HEK293 (cell line): ENCODE measurements around the gene THSD4.

Source experiments
- CTCF ChIA-PET: fragments of 350-600 bp; formaldehyde crosslinking; extraction: SDS; loops from one replicate; lab custom pipeline; 2021; ENCODE audit warnings: antibody characterized with exemption; lab: Yijun Ruan, JAX
- POLR2A ChIA-PET: fragments of 300-600 bp; formaldehyde crosslinking; extraction: SDS; loops from one replicate; lab custom pipeline; 2020; ENCODE audit warnings: antibody characterized with exemption, inconsistent platforms; lab: Yijun Ruan, JAX
- H3K27ac ChIP-seq: fragments of 200-500 bp; sonication (Bioruptor generic); 2 replicates; pipeline ENCODE4 v1.5.1; 2014; ENCODE audit warnings: low read depth, low read length, control low read depth, inconsistent platforms; ENCODE audit errors: extremely low read depth
- H3K36me3 ChIP-seq, 2 experiments: fragments of 200-500 bp in 1 of 2; sonication (Bioruptor generic) in 1 of 2; 1 replicate in 1 of 2; 2 replicates in 1 of 2; pipeline ENCODE4 v1.5.1; 2014 to 2017; ENCODE audit warnings: inconsistent platforms in 2 of 2, low read length in 2 of 2; ENCODE audit not compliant: control insufficient read depth in 2 of 2, insufficient read depth in 1 of 2
- H3K4me1 ChIP-seq: fragments of 200-500 bp; sonication (Bioruptor generic); 2 replicates; pipeline ENCODE4 v1.5.1; 2014; ENCODE audit warnings: mild to moderate bottlenecking, low read length, inconsistent platforms; ENCODE audit not compliant: control insufficient read depth, insufficient read depth
- H3K4me3 ChIP-seq: 2 replicates; pipeline ENCODE4 v1.5.1; 2011; ENCODE audit warnings: low read depth, mild to moderate bottlenecking, control low read depth, low read length, moderate library complexity
- H3K9me3 ChIP-seq: fragments of 200-500 bp; sonication (Bioruptor generic); 2 replicates; pipeline ENCODE4 v1.5.1; 2014; ENCODE audit warnings: low read depth, low read length, inconsistent platforms; ENCODE audit not compliant: control insufficient read depth, insufficient read depth
- HIC1 ChIP-seq: fragments of 450-650 bp; formaldehyde crosslinking; IDR thresholded peaks from 2 replicates; pipeline ENCODE4 v1.5.1; 2016; ENCODE audit warnings: missing biosample characterization, missing genetic modification characterization
- HOXD13 ChIP-seq: sonication (generic); formaldehyde crosslinking; IDR thresholded peaks from 2 replicates; pipeline ENCODE4 v1.8.0; 2022; ENCODE audit warnings: missing genetic modification reagents, borderline replicate concordance
- KLF1 ChIP-seq: fragments of 450-650 bp; formaldehyde crosslinking; IDR thresholded peaks from 2 replicates; pipeline ENCODE4 v1.5.1; 2016; ENCODE audit warnings: missing biosample characterization, missing genetic modification characterization
- PRDM4 ChIP-seq: fragments of 450-650 bp; formaldehyde crosslinking; IDR thresholded peaks from 2 replicates; pipeline ENCODE4 v1.5.1; 2017; ENCODE audit warnings: missing biosample characterization, missing genetic modification characterization
- PRDM6 ChIP-seq: fragments of 450-650 bp; formaldehyde crosslinking; IDR thresholded peaks from 2 replicates; pipeline ENCODE4 v1.5.1; 2017; ENCODE audit warnings: missing biosample characterization, missing genetic modification characterization
- ZBTB10 ChIP-seq: fragments of 450-650 bp; formaldehyde crosslinking; IDR thresholded peaks from 2 replicates; pipeline ENCODE4 v1.5.1; 2016; ENCODE audit warnings: missing biosample characterization, missing genetic modification characterization
- ZNF146 ChIP-seq: fragments of 450-650 bp; formaldehyde crosslinking; IDR thresholded peaks from 2 replicates; pipeline ENCODE4 v1.5.1; 2016; ENCODE audit warnings: missing biosample characterization, missing genetic modification characterization
- ZNF221 ChIP-seq: fragments of 450-650 bp; formaldehyde crosslinking; IDR thresholded peaks from 2 replicates; pipeline ENCODE4 v1.5.1; 2017; ENCODE audit warnings: missing biosample characterization, missing genetic modification characterization, borderline replicate concordance
- ZNF580 ChIP-seq: fragments of 450-650 bp; formaldehyde crosslinking; IDR thresholded peaks from 2 replicates; pipeline ENCODE4 v1.5.1; 2016; ENCODE audit warnings: missing biosample characterization, missing genetic modification characterization
- ZNF610 ChIP-seq: fragments of 450-650 bp; formaldehyde crosslinking; IDR thresholded peaks from 2 replicates; pipeline ENCODE4 v1.5.1; 2016; ENCODE audit warnings: missing biosample characterization, missing genetic modification characterization, borderline replicate concordance
- ZNF645 ChIP-seq: fragments of 450-650 bp; formaldehyde crosslinking; IDR thresholded peaks from 2 replicates; pipeline ENCODE4; 2016; ENCODE audit warnings: missing biosample characterization, missing genetic modification characterization

THSD4 gene

GRCh38 chr15:71359246-71359645 is 244.0 kb downstream of the THSD4 start:
- ChIA-PET CTCF (no interaction called here), POLR2A (no interaction called here)
- H3K27ac ChIP-seq: no peak overlapping the region
- H3K36me3 ChIP-seq: no peaks in the 10 kb centered on the region
- TF ChIP-seq ZNF580 (peak; percentile 77), PRDM4 (tag by site-specific recombination) (peak; percentile 46; the same call in 1 of the 2 replicates), HIC1 (tag by site-specific recombination) (no peak), KLF1 (tag by site-specific recombination) (peak; percentile 65)
- no peaks in the 10 kb centered on the region for H3K9me3 ChIP-seq
- H3K4me3 ChIP-seq: no peak overlapping the region
- H3K4me1 ChIP-seq: peaks cover 25% of the 10 kb centered on the region

- H3K9me3 ChIP-seq: no peaks in the 10 kb centered on the region
- TF ChIP-seq ZNF645 (tag by site-specific recombination): no peak
- no peak for TF ChIP-seq PRDM6 (tag by site-specific recombination)
- TF ChIP-seq ZNF146 (tag by site-specific recombination): no peak
- no peak for TF ChIP-seq ZNF221 (tag by site-specific recombination)
- TF ChIP-seq ZNF610: no peak
- no peak for TF ChIP-seq ZBTB10 (tag by site-specific recombination)
- no peak for TF ChIP-seq HOXD13
- peaks cover 31% of the 10 kb centered on the region for H3K4me1 ChIP-seq
- no peak overlapping the region for H3K4me3 ChIP-seq
- POLR2A ChIA-PET: interaction anchor here (0.6 kb wide), 2 partner anchors 9 to 25 kb away, joined by 3 to 4 read pairs; no protein-coding TSS in a partner anchor
- H3K36me3 ChIP-seq: no peaks in the 10 kb centered on the region
- peak overlapping the region; percentile 99; the same call in 1 of the 2 replicates for H3K27ac ChIP-seq
- CTCF ChIA-PET: interaction anchor here (0.7 kb wide), 1 partner anchor 84 kb away, joined by 3 read pairs; no protein-coding TSS in a partner anchor
Measured at GRCh38 chr15:71362556-71362955, 247.3 kb downstream of the THSD4 start.
